HEK293T (cell line): Measurements from ENCODE around the gene TRIM27.

Source experiments
- FOXA1 ChIP-seq: fragments of 450-650 bp; IDR thresholded peaks from 2 replicates; pipeline ENCODE4 v1.6.1; 2016; ENCODE audit warnings: mild to moderate bottlenecking
- FOXM1 ChIP-seq: fragments of 450-650 bp; IDR thresholded peaks from 2 replicates; pipeline ENCODE4 v1.6.1; 2017; ENCODE audit warnings: mild to moderate bottlenecking, borderline replicate concordance
- NFRKB ChIP-seq: fragments of 450-650 bp; IDR thresholded peaks from 2 replicates; pipeline ENCODE4 v1.6.1; 2016; ENCODE audit warnings: mild to moderate bottlenecking, moderate library complexity
- SUZ12 ChIP-seq: fragments of 450-650 bp; IDR thresholded peaks from 2 replicates; pipeline ENCODE4 v1.6.1; 2016; ENCODE audit warnings: mild to moderate bottlenecking
- TARDBP ChIP-seq: fragments of 450-650 bp; IDR thresholded peaks from 2 replicates; pipeline ENCODE4 v1.6.1; 2016

- TF ChIP-seq FOXM1 (no peak), SUZ12 (no peak), NFRKB (no peak), FOXA1 (no peak), TARDBP (no peak)
Measured at GRCh38 chr6:28876710-28877109, 47.1 kb downstream of the TRIM27 start.
